ENCODE results near the gene KCNMA1. TPM values are rescaled to one million over a fixed set of nuclear protein-coding genes. Genes with fewer than 3 reads are reported as not detected.

KCNMA1 gene
- total RNA-seq, 1 donor from 2014 or later = 0.59 TPM

GRCh38 chr10:77511498-77512218 lies 126.0 kb downstream of the KCNMA1 start:
- DNase-seq (ENCODE audit: low read depth, low spot score) = no peak

GRCh38 chr10:77510695-77511094 lies 126.9 kb downstream of the KCNMA1 start:
- DNase-seq (ENCODE audit: low read depth, low spot score) = no peak

GRCh38 chr10:77510294-77510693 lies 127.3 kb downstream of the KCNMA1 start:
- DNase-seq (ENCODE audit: low read depth, low spot score) = no peak

GRCh38 chr10:77509391-77509790 lies 128.2 kb downstream of the KCNMA1 start:
- no peak for DNase-seq (ENCODE audit: low read depth, low spot score)

GRCh38 chr10:77507291-77507880 lies 130.2 kb downstream of the KCNMA1 start:
- DNase-seq (ENCODE audit: low read depth, low spot score) = no peak

- no peak for DNase-seq (ENCODE audit: low read depth, low spot score)
These were observed 130.9 kb downstream of the KCNMA1 start for GRCh38 chr10:77506517-77507200.

- no peak for DNase-seq (ENCODE audit: low read depth, low spot score)
These were observed 131.9 kb downstream of the KCNMA1 start for GRCh38 chr10:77505431-77506334.

- DNase-seq (ENCODE audit: low read depth, low spot score) = no peak
These were observed 132.7 kb downstream of the KCNMA1 start for GRCh38 chr10:77504873-77505257.

- DNase-seq (ENCODE audit: low read depth, low spot score) = no peak
These were observed 133.3 kb downstream of the KCNMA1 start for GRCh38 chr10:77504196-77504872.

- DNase-seq (ENCODE audit: low read depth, low spot score) = no peak
These were observed 135.8 kb downstream of the KCNMA1 start for GRCh38 chr10:77501846-77502261.

- DNase-seq (ENCODE audit: low read depth, low spot score) = no peak
These were observed 136.3 kb downstream of the KCNMA1 start for GRCh38 chr10:77501152-77501845.

- DNase-seq (ENCODE audit: low read depth, low spot score) = no peak
These were observed 136.9 kb downstream of the KCNMA1 start for GRCh38 chr10:77500754-77501151.

- no peak for DNase-seq (ENCODE audit: low read depth, low spot score)
These were observed 138.8 kb downstream of the KCNMA1 start for GRCh38 chr10:77498829-77499228.

- no peak for DNase-seq (ENCODE audit: low read depth, low spot score)
These were observed 139.4 kb downstream of the KCNMA1 start for GRCh38 chr10:77498210-77498609.

- DNase-seq (ENCODE audit: low read depth, low spot score) = no peak
These were observed 139.9 kb downstream of the KCNMA1 start for GRCh38 chr10:77497748-77498147.

- DNase-seq (ENCODE audit: low read depth, low spot score) = no peak
These were observed 140.6 kb downstream of the KCNMA1 start for GRCh38 chr10:77496941-77497420.

GRCh38 chr10:77494756-77495541 lies 142.7 kb downstream of the KCNMA1 start:
- DNase-seq (ENCODE audit: low read depth, low spot score) = no peak

- no peak for DNase-seq (ENCODE audit: low read depth, low spot score)
These were observed 143.3 kb downstream of the KCNMA1 start for GRCh38 chr10:77494327-77494726.

- no peak for DNase-seq (ENCODE audit: low read depth, low spot score)
These were observed 143.8 kb downstream of the KCNMA1 start for GRCh38 chr10:77493851-77494261.
